ENCODE results near the gene APOB. TPM values are rescaled to one million over a fixed set of nuclear protein-coding genes. Genes with fewer than 3 reads are reported as not detected.

APOB gene
- total and polyA plus RNA-seq, 2 of the 13 experiments (the other 11 are each of a cell fraction or from before 2014, with no cell fraction given): 1,569 to 2,515 TPM

DNA sequence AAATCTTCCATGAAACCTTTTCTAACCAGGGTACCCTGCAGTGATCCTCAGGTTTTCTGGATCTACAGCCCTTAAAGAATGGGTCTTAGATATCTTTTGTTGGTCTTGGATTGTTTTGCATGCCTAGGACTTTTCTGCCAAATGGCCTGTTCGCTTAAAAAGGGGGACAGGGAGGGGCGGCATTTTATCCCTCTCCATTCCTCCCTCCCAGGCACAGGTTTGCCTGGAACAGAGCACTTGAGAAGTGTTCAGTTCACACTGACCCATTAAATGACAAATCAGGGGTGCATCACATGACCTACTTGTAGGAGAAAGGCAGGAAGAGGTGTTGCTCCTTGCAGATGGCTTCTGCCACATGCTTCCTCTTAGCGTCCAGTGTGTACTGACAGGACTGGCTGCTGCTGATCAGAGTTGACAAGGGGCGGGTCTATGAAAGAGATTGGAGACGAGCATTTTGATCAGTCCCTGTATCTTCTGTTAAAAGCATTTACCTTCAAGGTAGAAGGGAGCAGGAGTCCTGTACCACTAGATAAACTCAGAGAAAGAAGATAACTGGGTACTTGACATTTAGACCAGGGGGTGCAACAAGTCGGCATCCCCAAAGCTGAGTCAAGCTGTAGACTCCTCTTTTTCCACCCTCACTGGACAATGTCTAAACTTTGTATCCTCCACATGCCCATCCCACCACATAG, 8.4 kb downstream of the APOB start (continued):
- TF ChIP-seq ZNF780A (CRISPR knock-in tag; IDR thresholded peaks at IDR 0.05) (0 out of 2 replicates have a peak, but pooled peaks have one; percentile 3), ZKSCAN5 (CRISPR knock-in tag; IDR thresholded peaks at IDR 0.05) (no peak), PHF5A (CRISPR knock-in tag; IDR thresholded peaks at IDR 0.05; ENCODE audit: low read depth, unreplicated experiment) (peak; percentile 30), POLR2AphosphoS2 (IDR thresholded peaks at IDR 0.05; ENCODE audit: low read depth, low read length) (peak; percentile 30; the same call in 1 of the 2 replicates), ZNF124 (CRISPR knock-in tag; IDR thresholded peaks at IDR 0.05) (0 out of 2 replicates have a peak, but pooled peaks have one; percentile 30), NR2F1 (CRISPR knock-in tag; IDR thresholded peaks at IDR 0.05) (0 out of 4 replicates have a peak, but pooled peaks of 1 of the 2 experiments have one; percentile 13), SOX5 (CRISPR knock-in tag; IDR thresholded peaks at IDR 0.05; ENCODE audit: borderline replicate concordance) (no peak), PAF1 (CRISPR knock-in tag; IDR thresholded peaks at IDR 0.05) (peak; percentile 87), ZNF430 (CRISPR knock-in tag; IDR thresholded peaks at IDR 0.05) (0 out of 2 replicates have a peak, but pooled peaks have one; percentile 40), RBM22 (optimal IDR thresholded peaks at IDR 0.05; ENCODE audit: low read length) (peak; percentile 70), NFIB (CRISPR knock-in tag; IDR thresholded peaks at IDR 0.05; ENCODE audit: borderline replicate concordance) (peak; percentile 63; the same call in 1 of the 2 replicates), NFIC (IDR thresholded peaks at IDR 0.05; ENCODE audit: low read length) (peak; percentile 62; the same call in 1 of the 2 replicates), GFI1 (CRISPR knock-in tag; IDR thresholded peaks at IDR 0.05; ENCODE audit: borderline replicate concordance) (0 out of 2 replicates have a peak, but pooled peaks have one; percentile 13), GATA4 (IDR thresholded peaks at IDR 0.05; ENCODE audit: borderline replicate concordance, low read depth) (no peak), NR2F2 (IDR thresholded peaks at IDR 0.05; ENCODE audit: borderline replicate concordance, low read depth) (0 out of 2 replicates have a peak, but pooled peaks have one; percentile 10)
- TF ChIP-seq, protein P1, sequence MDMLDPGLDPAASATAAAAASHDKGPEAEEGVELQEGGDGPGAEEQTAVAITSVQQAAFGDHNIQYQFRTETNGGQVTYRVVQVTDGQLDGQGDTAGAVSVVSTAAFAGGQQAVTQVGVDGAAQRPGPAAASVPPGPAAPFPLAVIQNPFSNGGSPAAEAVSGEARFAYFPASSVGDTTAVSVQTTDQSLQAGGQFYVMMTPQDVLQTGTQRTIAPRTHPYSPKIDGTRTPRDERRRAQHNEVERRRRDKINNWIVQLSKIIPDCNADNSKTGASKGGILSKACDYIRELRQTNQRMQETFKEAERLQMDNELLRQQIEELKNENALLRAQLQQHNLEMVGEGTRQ (IDR thresholded peaks at IDR 0.05; ENCODE audit: low read depth, low read length): no peak
- TF ChIP-seq, protein P1 (CRISPR knock-in tag; IDR thresholded peaks at IDR 0.05; ENCODE audit: borderline replicate concordance): 0 out of 2 replicates have a peak, but pooled peaks have one; percentile 19
- TF ChIP-seq, protein P2, sequence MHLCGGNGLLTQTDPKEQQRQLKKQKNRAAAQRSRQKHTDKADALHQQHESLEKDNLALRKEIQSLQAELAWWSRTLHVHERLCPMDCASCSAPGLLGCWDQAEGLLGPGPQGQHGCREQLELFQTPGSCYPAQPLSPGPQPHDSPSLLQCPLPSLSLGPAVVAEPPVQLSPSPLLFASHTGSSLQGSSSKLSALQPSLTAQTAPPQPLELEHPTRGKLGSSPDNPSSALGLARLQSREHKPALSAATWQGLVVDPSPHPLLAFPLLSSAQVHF (CRISPR knock-in tag; IDR thresholded peaks at IDR 0.05): 0 out of 2 replicates have a peak, but pooled peaks have one; percentile 23

All from HepG2 (cell line).